ENCODE measurements around the gene SRSF2.
"Not testable (repeated sequence)": the region's sequence is repeated elsewhere in the genome, so short reads cannot be mapped to it uniquely, and the experiment has no call there.

SRSF2 gene, protein sequence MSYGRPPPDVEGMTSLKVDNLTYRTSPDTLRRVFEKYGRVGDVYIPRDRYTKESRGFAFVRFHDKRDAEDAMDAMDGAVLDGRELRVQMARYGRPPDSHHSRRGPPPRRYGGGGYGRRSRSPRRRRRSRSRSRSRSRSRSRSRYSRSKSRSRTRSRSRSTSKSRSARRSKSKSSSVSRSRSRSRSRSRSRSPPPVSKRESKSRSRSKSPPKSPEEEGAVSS

DNA sequence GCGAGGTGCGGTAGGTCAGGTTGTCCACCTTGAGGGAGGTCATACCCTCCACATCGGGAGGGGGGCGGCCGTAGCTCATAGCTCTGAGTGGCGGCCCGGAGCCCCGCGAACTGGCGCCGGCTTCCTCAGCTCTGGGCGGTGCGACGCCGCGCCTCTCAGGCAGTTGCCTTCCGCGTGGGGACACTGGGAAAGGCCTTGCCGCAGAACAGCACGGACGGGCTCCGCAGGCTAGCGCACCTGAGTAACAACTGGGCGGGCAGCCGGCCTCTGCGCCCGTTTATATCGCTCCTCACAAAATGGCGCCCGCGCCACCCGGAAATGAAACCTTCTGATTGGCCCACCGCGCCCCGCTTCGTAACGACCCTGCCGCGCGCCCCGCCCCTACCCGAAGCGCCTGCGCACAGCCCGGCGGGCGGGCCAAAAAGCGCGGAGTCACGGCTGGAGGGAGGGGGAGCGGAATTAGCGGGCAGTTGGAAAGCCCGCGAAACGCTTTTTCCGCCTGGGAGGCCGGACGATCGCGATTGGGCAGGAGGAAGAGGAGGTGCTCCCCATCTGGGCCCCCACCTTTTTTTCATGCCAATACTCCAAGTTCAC, at the start of gene SRSF2:
TSS of gene SRSF2 (minus strand) at position 250 of the 594 bp plus-strand sequence. CDS start at position 79, 171 bp downstream.
- DNase-seq, result peak; percentile 99

DNA sequence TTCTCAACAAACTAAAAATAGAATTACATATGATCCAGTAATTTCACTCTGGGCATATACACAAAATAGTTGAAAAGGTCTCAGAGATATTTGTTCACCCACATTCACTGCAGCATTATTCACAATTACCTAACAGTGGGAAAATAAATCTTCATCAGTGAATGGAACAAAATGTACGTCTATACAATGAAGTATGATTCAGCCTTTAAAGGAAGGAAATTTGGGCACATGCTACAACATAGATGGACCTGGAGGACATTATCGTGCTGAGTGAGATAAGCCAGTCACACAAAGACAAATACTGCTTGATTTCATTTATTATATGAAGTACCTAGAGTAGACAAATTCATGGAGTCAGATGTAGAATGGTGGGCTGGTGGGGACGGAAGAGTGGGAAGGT, 47.8 kb upstream of the SRSF2 start:
- no peak for DNase-seq

DNA sequence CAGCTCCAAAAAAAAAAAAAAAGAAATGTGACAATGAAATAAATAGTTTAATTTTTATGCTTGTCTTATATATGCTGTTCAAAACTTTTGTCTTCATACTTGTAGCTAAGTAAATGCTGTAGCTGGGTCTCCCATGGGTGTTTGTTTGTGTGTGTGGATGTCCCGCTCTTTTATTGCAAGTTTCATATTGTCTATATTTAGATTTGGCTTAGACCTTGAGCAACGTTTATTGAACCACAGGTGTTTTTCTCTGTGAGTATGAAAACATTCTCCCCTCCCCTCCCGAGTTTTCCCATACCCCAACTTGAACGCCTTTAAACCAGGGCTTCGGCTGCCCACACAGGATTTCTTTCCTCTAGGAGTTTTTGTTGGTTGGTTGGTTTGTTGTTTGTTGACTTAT, 46.0 kb upstream of the SRSF2 start:
- DNase-seq, result no peak

DNA sequence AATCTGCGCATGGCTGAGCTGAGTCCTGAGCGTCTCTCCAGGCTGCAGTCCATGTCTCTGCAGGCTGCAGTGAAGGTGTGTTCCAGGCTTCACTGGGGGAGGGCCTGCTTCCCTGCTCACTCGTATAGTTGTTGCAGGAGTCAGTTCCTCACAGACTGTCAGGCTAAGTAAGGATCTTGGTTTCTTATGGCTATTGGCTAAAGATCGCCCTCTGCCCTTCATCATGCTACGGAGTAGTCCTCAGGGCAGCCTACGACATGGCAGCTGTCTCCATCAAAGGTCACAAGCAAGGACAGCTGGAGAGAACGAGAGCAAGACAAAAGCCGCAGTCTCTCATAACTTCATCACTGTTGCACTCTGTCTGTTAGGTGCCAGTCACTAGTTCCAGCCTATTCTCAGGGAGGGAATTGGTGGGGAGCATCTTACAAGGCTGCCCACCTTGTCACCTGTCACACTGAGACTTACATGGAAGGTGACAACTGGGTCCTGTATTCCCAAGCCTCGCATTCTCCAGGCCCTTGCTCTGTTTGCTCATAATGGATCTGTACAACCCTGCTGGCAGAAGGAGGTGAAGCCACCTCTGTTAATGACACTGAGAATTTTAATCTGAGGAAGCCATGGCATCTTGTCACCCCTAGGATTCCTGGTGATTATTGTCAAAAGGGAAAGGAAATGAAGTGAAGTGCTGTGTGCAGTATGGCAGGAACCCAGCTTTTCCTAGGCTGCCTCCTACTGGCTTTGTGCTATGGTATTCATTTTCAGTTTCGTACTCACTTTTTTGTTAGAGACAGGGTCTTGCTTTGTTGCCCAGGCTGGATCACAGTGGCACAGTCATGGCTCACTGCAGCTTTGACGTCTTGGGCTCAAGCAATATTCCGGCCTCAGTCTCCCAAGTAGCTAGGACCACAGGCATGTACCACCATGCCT, 44.2 kb upstream of the SRSF2 start:
- no peak for DNase-seq

DNA sequence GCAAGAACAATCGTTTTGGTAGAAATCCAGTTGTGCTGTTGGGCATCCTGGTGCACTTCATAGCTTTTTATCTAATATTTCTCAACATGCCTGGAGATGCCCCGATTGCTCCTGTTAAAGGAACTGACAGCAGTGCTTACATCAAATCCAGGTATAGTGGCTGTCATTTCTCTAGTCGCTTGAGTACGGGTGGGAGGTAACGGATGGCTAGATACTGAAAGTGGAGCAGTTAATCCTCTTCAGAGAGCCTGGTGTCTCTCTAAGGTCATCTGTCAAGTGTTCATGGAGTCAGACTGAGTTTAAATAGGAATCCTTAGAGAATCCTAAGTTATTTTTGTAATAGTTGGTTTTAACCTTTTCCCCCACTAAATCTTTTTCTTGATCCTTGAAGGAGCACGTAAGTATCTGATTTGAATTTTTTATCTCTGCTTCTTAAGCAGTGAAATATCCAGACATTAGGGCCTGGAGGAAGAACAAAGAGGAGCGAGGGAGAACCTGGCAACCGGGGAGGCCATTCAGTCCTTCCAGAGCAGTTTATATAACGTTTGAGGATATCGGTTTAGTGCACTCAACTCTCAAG, 38.0 kb upstream of the SRSF2 start:
- no peak for DNase-seq

DNA sequence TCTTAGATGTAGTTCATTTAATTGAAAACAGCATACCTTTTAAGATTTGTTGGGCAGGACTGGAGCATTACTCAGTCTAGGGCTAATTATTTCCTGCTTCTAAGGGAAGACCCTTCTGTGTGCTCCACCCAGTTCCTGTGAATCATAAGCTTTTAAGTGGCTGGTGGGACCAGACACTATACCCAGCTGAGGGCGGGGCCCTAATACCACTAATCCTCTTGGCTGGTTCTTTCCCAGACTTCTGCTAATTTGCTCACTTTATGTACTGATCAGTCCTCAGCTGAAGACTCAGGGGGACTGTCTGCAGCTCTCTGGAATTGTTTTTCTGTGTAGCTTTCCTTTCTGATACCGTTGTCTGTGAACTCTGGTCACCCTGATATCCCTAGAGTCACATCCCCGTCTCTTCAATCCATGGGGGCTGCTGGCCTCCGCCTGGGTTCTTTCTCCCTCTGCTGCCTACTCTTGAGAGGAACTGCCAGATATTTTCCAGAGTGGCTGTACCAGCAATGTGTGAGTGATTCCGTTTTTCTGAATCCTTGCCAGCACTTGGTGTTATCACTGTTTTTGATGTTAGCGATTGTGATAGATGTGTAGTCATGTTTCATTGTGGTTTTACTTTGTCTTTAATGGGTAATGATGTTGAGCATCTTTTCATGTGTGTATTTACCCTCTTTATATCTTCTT, 35.9 kb upstream of the SRSF2 start:
- DNase-seq, result peak; percentile 31

DNA sequence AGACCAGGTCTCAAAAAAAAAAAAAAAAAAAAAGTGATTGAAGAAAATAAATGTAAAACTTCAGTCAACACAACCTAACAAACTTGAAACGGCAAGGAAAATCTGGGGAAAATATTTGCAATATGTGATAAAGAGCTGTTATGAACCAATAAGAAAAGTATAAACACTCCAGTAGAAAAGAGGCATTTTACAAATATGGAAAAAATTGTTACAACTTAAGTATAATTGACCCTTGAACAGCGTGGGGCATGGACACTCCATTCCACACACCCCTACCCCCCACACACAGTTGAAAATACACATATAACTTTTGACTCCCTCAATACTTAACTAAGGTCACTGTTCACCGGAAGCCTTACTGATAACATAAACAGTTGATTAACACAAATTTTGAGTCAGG, 21.4 kb upstream of the SRSF2 start:
- DNase-seq, result no peak

DNA sequence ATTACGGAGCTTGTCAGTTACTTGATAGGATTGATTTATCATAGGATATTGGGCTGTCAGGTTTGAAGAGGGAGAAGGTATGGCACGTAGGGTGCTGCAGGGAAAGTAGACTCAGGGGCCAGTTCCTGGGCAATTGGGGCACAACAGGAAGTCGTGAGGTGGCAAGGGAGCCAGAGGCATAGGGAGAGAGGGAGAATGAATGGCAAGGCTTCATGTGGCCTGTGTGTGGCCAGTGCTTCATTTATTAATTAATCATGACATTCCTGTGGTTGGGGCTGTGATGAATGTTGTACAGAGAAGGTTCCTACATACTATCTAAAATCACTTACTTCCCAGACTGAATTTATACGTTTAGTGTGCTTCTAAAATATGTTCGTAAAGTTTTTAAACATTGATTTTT, 20.1 kb upstream of the SRSF2 start:
- no peak for DNase-seq

DNA sequence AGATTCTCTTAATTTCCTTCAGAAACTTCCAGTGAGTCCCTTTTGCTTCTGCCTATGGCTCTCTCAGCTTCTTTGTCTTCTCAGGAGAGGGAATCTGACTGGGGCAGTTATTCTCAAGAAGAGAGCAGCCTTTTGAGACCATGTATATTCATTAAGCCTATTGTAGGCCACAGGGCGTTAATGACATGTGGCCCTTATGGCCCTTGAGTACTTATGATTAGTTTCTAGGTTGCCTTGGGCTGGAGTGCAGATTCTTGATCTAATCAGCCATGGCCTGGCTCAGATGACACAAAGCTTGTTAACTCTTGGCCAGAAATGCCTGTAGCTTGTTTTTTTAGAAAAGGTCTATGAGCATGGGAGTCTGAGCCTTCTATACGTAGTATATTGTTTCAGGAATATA, 18.2 kb upstream of the SRSF2 start:
- no peak for DNase-seq

DNA sequence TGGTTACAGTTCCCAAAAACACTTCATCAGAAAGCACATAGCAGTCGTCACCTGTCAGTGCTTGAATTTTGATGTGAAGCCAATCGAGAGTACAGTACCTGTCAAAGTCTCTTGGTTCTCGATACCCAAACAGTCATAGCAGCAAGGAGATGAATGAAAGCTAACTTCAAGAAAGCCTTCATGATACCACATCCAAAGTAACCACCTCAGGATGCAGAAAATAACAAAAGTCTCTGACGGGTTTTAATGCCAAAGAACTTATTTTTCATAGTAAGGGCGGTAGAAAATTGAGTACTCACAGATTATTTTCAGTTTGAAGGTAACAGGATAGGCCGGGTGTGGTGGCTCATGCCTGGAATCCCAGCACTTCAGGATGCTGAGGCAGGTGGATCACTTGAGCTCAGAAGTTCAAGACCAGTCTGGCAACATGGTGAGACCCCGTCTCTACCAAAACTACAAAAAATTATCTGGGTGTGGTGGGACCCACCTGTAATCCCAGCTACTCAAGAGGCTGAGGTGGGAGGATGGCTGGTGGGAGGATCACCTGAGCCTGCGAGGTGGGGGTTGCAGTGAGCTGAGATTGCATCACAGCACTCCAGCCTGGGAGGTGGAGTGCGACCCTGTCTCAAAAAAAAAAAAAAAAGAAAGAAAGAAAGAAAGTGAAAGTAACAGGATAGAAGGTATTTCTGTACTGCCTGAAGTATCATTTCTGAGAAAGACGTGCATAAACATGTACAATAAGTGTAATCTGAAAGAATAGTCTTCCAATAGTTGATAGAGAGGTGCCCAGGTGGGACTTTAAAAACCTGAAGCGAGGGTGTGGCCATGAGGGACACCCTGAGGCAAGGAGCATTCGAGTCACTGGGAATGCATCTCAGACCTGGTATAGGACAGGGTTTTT, 16.2 kb upstream of the SRSF2 start:
- peak; percentile 27 for DNase-seq

DNA sequence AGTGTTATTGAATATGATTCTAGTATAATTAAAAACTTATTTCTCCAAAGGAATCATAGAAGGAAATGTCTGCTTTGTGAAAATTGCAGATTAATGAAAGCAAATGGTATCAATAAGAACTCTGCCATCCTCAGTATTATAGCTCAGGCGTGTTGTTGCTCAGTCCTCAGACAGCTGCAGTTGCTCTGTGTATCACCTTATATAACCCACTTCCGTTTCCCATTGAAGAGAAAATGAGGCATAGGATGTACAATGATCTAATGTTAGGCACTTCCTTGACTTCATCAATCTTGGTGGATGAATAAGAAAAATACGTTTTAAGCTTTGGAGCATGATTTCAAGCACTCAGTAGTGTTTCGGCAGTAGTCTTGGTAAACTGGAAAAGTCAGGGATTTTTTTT, 14.9 kb upstream of the SRSF2 start:
- DNase-seq, result no peak

DNA sequence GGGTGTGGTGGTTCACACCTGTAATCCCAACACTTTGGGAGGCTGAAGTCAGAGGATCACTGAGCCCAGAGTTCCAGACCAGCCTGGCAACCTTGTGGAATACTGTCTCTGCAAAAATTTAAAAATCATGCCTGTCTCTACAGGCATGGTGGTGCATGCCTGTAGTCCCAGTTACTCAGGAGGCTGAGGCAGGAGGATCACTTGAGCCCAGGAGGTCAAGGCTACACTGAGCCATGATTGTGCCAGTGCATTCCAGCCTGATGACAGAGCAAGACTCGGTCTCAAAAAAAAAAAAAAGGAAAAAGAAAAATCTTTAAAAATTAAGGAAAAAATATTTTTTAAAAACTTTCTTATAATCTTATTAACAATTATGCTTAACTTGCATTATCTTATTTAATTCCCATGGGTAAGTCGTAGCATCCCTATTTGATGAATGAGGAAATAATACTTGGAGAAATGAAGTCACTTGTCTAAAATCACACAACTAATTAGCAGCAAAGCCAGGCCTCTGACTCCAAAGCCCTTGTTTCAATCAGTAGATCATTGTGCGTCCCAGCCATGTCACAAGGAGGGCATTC, 14.4 kb upstream of the SRSF2 start:
- no peak for DNase-seq

DNA sequence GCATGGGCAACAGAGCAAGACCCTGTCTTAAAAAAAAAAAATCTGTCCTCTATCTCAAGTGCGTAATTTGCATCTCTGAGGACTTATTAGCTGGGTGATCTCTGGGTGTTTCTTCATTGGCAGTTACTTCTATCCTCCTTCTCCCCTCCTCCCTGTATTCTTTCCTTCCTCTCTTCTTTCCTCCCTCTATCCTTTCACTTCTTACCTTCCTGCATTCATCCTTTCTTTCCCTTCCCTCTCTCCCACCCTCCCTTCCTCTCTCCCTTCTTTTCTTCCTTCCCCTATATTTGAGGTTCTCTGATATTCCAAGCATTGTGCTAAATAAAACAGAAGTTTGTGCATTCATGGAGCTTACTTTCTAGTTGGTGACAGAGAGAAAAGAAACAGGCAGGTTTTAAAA, 11.5 kb upstream of the SRSF2 start:
- DNase-seq, result no peak

DNA sequence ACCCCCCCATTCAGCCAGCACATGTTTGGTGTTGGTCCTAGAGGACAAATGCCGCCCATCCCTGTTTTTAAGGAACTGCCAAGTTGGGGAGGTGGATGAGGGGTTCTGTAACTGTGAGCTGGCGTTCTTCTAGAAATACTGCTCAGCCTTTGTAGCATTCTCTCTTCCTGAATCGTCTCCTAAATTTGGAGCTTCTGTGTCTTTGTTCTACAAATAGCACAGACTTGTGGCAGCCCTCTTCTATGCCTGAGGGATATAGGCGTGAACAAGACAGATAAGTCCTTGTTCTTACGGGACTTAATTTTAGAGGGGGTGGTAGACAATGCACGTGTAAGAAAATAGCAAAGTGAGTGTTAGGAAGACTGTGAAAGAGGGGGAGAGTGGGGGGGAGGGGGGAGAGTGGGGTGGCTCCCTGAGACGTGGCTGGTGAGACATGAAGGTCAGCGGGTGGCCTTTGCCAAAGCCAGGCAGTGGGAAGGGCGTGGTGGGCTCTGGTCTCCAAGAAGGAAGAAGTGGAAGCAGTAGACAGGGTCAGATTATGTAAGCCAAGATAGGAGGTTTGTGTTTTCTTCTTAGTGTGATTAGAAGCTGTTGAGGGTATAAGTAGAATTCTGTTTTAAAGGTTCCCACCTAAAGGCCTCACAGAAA, 10.7 kb upstream of the SRSF2 start:
- DNase-seq, result no peak

DNA sequence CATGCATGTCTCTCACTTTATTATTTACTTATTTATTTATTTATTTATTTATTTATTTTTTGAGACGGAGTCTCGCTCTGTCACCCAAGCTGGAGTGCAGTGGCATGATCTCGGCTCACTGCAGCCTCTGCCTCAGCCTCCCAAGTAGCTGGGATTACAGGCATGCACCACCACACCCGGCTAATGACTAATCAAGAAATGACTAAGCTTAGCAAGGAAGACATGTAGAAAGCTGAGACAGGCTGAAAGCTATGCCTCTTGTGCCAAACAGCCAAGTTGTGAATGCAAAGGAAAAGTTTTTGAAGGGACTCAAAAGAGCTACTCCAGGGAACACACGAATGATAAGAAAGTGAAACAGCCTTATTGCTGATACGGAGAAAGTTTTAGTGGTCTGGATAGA, 8.7 kb upstream of the SRSF2 start:
- DNase-seq, result peak; percentile 33

DNA sequence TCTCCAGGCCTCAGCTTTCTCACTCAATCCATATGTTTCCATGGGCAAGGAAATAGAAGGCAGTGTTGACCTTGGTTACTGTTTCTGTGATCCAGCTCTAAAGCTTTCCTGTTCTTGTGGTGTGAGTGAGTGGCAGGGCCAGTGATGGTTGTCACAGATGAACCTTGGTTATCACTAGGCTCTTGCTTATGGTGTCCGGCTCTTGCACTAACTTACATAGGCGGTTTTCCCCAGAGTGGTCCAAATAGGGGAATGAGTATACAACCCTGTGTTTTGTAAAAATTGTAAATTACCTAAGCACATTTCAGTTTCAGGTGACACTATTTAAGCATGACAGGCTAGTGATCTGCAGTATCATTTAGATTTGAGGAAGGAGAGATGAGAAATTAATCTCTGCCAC, 7.6 kb upstream of the SRSF2 start:
- no peak for DNase-seq

DNA sequence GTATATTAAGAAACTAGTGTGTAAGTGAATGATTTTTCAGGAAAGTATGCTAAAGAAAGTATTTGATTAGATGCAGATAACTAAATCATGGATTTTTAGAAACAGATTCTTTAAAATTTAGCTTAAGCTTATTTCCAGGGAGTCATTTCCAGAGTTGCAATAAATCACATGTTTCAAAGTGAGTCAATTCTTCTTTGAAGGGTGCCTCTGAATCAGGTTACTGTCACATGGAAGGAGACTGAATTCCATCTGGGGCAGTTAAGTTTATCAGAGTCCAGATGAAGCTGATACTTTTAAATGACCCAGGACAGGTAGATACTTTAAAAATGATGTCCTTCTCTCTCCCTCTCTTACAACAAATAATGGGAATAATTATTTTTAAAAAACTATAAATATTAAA, 5.8 kb upstream of the SRSF2 start:
- DNase-seq, result no peak

DNA sequence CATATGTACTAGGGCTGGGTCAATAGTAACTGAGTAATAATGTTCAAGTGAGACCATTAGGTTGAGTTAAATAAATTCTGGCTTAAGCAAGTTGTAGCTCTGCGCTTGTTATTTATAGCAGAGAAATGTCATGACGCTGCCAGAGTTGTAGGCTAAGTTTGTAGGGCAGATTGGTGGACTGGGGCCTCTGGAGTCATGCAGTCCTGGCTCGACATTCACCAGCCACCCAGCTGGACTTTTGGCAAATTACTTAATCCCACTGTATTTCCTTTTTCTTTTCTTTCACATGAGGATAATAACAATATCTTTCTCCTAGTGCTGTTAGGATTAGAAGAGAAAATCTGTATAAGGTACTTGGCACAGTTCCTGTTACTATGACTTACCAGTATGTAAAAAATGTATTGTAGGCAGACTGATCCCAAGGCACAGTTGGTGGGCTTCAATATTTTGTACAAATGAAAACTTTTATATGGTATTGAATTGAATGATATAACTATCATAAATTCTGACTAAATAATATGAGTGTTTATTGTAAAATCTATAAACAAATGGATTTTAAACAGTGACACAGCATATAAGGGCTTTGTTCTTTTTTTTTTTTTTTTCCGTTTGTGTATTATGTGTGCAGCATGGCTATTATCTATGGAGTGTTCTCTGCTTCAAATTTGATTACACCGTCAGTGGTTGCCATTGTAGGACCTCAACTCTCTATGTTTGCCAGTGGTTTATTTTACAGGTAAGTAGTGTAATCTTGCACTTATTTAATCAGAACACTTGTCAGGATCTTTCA, 3.4 kb upstream of the SRSF2 start:
- DNase-seq, result no peak

DNA sequence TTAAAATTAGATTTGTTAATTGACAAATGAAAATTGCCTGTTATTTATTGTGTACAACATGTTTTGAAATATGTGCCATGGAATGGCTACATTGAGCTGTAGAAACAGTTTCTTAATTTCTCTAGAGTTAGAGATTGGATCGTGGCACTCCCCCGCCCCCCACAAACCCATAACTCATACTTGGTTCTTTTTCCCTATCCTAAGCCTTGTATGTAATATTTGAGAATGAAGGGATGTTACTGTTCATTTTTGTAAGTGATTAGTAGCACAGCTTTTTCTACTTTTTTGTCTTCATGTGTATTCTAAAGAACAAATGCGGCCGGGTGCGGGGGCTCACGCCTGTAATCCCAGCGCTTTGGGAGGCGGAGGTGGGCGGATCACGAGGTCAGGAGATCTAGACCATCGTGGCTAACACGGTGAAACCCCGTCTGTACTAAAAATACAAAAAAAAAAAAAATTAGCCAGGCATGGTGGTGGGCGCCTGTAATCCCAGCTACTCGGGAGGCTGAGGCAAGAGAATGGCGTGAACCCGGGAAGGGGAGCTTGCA, 2.5 kb upstream of the SRSF2 start:
- not testable (repeated sequence) for DNase-seq

DNA sequence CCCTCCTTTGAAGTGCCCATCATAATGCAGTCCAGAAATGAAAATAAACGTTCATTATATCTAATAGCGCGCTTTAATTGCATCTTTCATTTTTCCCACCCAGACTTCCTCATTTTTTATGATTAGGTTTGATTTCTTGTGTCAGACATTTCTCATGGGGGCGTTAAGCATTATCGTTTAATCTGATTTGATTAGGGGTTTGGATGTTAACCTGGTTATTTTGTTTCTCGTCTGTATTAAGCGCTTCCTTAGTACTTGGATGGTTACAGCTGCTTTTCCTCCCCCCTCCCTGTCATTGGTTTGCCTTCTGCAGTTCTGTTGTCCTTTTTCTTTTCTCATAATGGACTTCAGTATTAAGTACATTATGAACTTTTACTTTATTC, 1.3 kb upstream of the SRSF2 start:
- DNase-seq, result no peak
